ENCODE measurements around the gene CPLX3. TPM values are rescaled to one million over a fixed set of nuclear protein-coding genes. Genes with fewer than 3 reads are reported as not detected.

Gene CPLX3
- total RNA-seq, 4 donors from 2014 or later, result not detected

DNA sequence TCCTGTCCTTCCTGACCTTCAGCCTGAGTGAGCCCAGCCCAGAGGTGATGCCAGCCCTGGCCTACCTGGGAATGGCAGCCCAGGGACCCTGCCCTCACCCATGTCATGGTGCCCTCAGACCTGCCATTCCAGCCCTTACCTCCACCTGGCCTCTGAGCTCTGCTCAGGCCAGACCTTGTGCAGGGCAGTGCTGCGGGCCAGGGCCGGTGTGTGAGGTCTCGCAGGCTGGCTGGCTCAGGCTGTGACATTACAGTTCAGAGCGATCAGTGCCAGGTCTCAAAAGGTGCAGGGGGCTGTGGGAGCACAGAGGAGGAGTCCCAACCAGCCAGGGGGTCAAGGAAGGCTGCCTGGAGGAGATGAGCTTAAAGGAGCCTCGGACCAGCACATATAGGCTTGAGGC is 6.4 kb upstream of the CPLX3 start:
- intact Hi-C loops (cut with DNase I; ENCODE audit: low total_unique reads) (no loop called here), in situ Hi-C loops (cut with MboI; ENCODE audit: low pct_ligation_motif_present in 1 of 4, low pct_unique_long_range_greater_than_20kb in 1 of 4, low sequenced_read_pairs in 3 of 4) (no loop called here)
- TF ChIP-seq POLR2AphosphoS5 (IDR thresholded peaks at IDR 0.05), result no peak
- TF ChIP-seq, protein P1, sequence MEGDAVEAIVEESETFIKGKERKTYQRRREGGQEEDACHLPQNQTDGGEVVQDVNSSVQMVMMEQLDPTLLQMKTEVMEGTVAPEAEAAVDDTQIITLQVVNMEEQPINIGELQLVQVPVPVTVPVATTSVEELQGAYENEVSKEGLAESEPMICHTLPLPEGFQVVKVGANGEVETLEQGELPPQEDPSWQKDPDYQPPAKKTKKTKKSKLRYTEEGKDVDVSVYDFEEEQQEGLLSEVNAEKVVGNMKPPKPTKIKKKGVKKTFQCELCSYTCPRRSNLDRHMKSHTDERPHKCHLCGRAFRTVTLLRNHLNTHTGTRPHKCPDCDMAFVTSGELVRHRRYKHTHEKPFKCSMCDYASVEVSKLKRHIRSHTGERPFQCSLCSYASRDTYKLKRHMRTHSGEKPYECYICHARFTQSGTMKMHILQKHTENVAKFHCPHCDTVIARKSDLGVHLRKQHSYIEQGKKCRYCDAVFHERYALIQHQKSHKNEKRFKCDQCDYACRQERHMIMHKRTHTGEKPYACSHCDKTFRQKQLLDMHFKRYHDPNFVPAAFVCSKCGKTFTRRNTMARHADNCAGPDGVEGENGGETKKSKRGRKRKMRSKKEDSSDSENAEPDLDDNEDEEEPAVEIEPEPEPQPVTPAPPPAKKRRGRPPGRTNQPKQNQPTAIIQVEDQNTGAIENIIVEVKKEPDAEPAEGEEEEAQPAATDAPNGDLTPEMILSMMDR (IDR thresholded peaks at IDR 0.05), result no peak
- no peaks in the 10 kb centered on the region for H3K36me3 ChIP-seq
- H3K27ac ChIP-seq, result no peak overlapping the region
- peaks cover 20 to 41% (median 39%) of the 10 kb centered on the region in 4 donors for H3K4me1 ChIP-seq
- no peak overlapping the region for H3K4me3 ChIP-seq
- WGBS, 2 donors (ENCODE audit: low coverage in 1 of 2), result 95% methylated on average over 5 of the region's 5 CpGs; no CpG with 5 or more reads in 1 of the 2 donors
- no peaks in the 10 kb centered on the region for H3K9me3 ChIP-seq
- H3K27me3 ChIP-seq, result no peaks in the 10 kb centered on the region
- DNase-seq, result no peak

DNA sequence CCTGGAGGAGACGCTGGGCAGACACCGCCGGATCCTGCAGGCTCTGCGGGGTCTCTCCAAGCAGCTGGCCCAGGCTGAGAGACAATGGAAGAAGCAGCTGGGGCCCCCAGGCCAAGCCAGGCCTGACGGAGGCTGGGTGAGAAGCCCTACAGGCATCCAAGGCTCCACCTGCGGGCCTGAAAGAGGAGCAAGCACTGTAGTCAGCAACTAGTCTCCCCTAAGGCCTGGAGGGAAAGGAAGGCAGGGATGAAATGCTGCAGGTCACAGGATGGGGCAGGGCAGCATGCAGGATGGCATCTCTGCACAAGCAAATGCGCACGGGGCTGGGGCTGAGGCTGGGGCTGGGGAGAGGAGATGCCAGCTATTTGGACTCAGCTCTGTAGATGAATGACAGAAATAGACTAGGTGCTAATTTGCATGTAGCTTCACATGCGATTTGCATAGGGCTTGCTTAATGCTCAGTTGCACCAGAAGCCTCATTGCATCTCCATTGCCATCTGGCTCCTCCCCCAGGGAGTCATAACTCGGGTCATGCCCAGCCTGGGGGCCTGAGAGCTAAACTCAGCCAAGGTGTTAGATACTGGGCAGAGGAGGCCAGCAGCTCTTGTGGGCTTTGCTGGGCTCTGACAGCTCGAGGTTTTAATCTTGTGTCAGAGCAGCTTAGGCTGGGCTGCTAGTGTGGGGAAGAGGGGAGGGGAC is 5.2 kb upstream of the CPLX3 start:
- no peak for DNase-seq

DNA sequence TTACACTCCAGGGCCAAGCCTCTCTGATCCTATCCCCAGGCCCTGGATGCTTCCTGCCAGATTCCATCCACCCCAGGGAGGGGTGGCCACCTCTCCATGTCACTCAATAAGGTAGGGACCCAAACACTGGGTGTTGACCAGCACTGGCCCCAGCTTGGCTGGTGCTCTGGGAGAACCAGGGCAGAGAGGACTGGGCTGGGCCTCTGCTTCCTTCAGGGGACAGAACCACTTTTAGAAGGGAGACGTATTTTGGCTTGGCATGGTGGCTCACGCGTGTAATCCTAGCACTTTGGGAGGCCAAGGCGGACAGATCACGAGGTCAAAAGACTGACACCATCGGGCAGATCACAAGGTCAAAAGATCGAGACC is 4.7 kb upstream of the CPLX3 start:
- peaks cover 6 to 30% (median 25%) of the 10 kb centered on the region in 4 donors for H3K4me1 ChIP-seq
- H3K36me3 ChIP-seq, result no peaks in the 10 kb centered on the region
- H3K9me3 ChIP-seq, result no peaks in the 10 kb centered on the region
- no peak overlapping the region for H3K4me3 ChIP-seq
- H3K27ac ChIP-seq, result no peak overlapping the region
- TF ChIP-seq, protein P1 (IDR thresholded peaks at IDR 0.05), result no peak
- TF ChIP-seq POLR2AphosphoS5 (IDR thresholded peaks at IDR 0.05), result no peak
- no peak for TF ChIP-seq POLR2A (IDR thresholded peaks at IDR 0.05)
- no peak for TF ChIP-seq EP300 (IDR thresholded peaks at IDR 0.05; ENCODE audit: low read depth)
- DNase-seq, result no peak
- H3K27me3 ChIP-seq, result peaks cover 13% of the 10 kb centered on the region
- intact Hi-C loops (cut with DNase I; ENCODE audit: low total_unique reads) (no loop called here), in situ Hi-C loops (cut with MboI; ENCODE audit: low pct_ligation_motif_present in 1 of 4, low pct_unique_long_range_greater_than_20kb in 1 of 4, low sequenced_read_pairs in 3 of 4) (no loop called here)
- 86% methylated on average over 7 of the region's 7 CpGs; no CpG with 5 or more reads in 1 of the 2 donors for WGBS, 2 donors (ENCODE audit: low coverage in 1 of 2)

More for the DNA sequence above, 5.2 kb upstream of the CPLX3 start:
- peaks cover 12 to 31% (median 29%) of the 10 kb centered on the region in 4 donors for H3K4me1 ChIP-seq
- no peak overlapping the region for H3K4me3 ChIP-seq
- H3K27me3 ChIP-seq, result peaks cover 7% of the 10 kb centered on the region
- 60 to 90% methylated on average over 2 to 11 of the region's 11 CpGs for WGBS, 2 donors (ENCODE audit: low coverage in 1 of 2)
- TF ChIP-seq POLR2AphosphoS5 (IDR thresholded peaks at IDR 0.05) (no peak), POLR2A (IDR thresholded peaks at IDR 0.05) (no peak), EP300 (IDR thresholded peaks at IDR 0.05; ENCODE audit: low read depth) (no peak)
- TF ChIP-seq, protein P1 (IDR thresholded peaks at IDR 0.05), result no peak
- H3K9me3 ChIP-seq, result no peaks in the 10 kb centered on the region
- in situ Hi-C loops (cut with MboI; ENCODE audit: low pct_ligation_motif_present in 1 of 4, low pct_unique_long_range_greater_than_20kb in 1 of 4, low sequenced_read_pairs in 3 of 4), result no loop called here
- H3K36me3 ChIP-seq, result no peaks in the 10 kb centered on the region
- intact Hi-C loops (cut with DNase I; ENCODE audit: low total_unique reads), result no loop called here
- H3K27ac ChIP-seq, result no peak overlapping the region

DNA sequence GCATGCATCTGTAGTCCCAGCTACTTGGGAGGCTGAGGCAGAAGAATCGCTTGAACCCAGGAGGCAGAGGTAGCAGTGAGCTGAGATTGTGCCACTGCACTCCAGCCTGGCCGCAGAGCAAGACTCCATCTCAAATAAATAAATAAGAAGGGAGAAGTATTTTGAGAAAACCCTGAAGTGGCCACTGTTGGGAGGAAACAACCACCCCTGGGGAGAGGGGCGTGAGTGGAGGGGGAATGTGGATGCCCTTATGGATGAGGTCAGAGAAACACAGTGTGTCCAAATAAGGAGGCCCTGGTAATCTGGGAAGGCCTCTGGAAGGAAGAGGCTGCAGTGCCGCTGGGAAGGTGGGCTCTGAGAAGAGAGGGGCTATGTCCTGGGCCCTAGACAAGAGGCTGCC is 4.2 kb upstream of the CPLX3 start:
- H3K27me3 ChIP-seq, result peaks cover 17% of the 10 kb centered on the region
- no peaks in the 10 kb centered on the region for H3K9me3 ChIP-seq
- no peak for DNase-seq
- peaks cover 4 to 25% (median 20%) of the 10 kb centered on the region in 4 donors for H3K4me1 ChIP-seq
- TF ChIP-seq, protein P1 (IDR thresholded peaks at IDR 0.05), result no peak
- TF ChIP-seq POLR2A (IDR thresholded peaks at IDR 0.05), result no peak
- TF ChIP-seq EP300 (IDR thresholded peaks at IDR 0.05; ENCODE audit: low read depth), result no peak
- TF ChIP-seq POLR2AphosphoS5 (IDR thresholded peaks at IDR 0.05), result no peak
- 85 to 93% methylated on average over 2 to 4 of the region's 4 CpGs for WGBS, 2 donors (ENCODE audit: low coverage in 1 of 2)
- intact Hi-C loops (cut with DNase I; ENCODE audit: low total_unique reads) (no loop called here), in situ Hi-C loops (cut with MboI; ENCODE audit: low pct_ligation_motif_present in 1 of 4, low pct_unique_long_range_greater_than_20kb in 1 of 4, low sequenced_read_pairs in 3 of 4) (no loop called here)
- no peak overlapping the region for H3K27ac ChIP-seq
- no peak overlapping the region for H3K4me3 ChIP-seq
- no peaks in the 10 kb centered on the region for H3K36me3 ChIP-seq
